K562 (cell line): ENCODE measurements around the gene CNTN5. TPM values are rescaled to one million over a fixed set of nuclear protein-coding genes. Genes with fewer than 3 reads are reported as not detected.

ENCODE experiments used
- EGR1 ChIP-seq: fragments of 450-650 bp; conservative IDR thresholded peaks from 2 replicates; pipeline ENCODE4 v1.6.1; 2017; ENCODE audit warnings: mild to moderate bottlenecking
- KAT7 ChIP-seq: sonication (generic); formaldehyde crosslinking; IDR thresholded peaks from 2 replicates; pipeline ENCODE4 v1.8.0; 2022; ENCODE audit warnings: missing genetic modification reagents, mild to moderate bottlenecking, borderline replicate concordance
- NFE2L1 ChIP-seq: fragments of 450-650 bp; IDR thresholded peaks from 2 replicates; pipeline ENCODE4 v1.6.1; 2016; ENCODE audit warnings: missing genetic modification characterization, low read depth, mild to moderate bottlenecking, missing compliant biosample characterization, moderate library complexity, borderline replicate concordance
- NFIX ChIP-seq: fragments of 250-450 bp; sonication (Bioruptor Pico); IDR thresholded peaks from 2 replicates; pipeline ENCODE4 v1.4.0; 2020; ENCODE audit warnings: low read depth, mild to moderate bottlenecking, moderate library complexity
- U2AF2 ChIP-seq: fragments of 200-400 bp; formaldehyde crosslinking; optimal IDR thresholded peaks from 2 replicates; pipeline ENCODE3; 2017; ENCODE audit warnings: low read depth, mild to moderate bottlenecking, low read length
- ZFX ChIP-seq: sonication (generic); formaldehyde crosslinking; IDR thresholded peaks from 2 replicates; pipeline ENCODE4 v1.8.0; 2022; ENCODE audit warnings: mild to moderate bottlenecking, missing genetic modification reagents, moderate library complexity
- polyA plus RNA-seq, 8 experiments: library from polyadenylated mRNA; depleted of rRNA in 4 of 8; stranded (reverse) in 5 of 8; unstranded in 3 of 8; fragments of >200 nt; fragmentation: Nextera tagmentation in 2 of 8; fragmentation: Illumina TruSeq in 1 of 8; extraction: Ambion mirVana in 2 of 8; extraction: Trizol in 1 of 8; gene quantifications; 2 replicates each; pipeline versions ENCODE4 v1.2.1 to v1.2.3, GENCODE V29; 2011 to 2014; ENCODE audit warnings: inconsistent platforms in 1 of 8, missing spikeins in 1 of 8
- total RNA-seq, 7 experiments: library from RNA; depleted of rRNA in 6 of 7; stranded (reverse); fragments of >200 nt in 6 of 7; fragmentation: Illumina TruSeq in 2 of 7; extraction: Trizol in 2 of 7; gene quantifications; 2 replicates each; pipeline versions ENCODE4 v1.2.1 to v1.2.3, GENCODE V29; 2011 to 2021; ENCODE audit warnings: low replicate concordance in 1 of 7
- TF ChIP-seq, protein P1 (sequence below): fragments of 250-450 bp; sonication (Bioruptor Pico); IDR thresholded peaks from 2 replicates; pipeline ENCODE4 v1.5.0; 2021; ENCODE audit warnings: mild to moderate bottlenecking, moderate library complexity
- TF ChIP-seq, protein P2 (sequence below): fragments of 250-450 bp; sonication (Bioruptor Pico); IDR thresholded peaks from 2 replicates; pipeline ENCODE4 v1.4.0; 2020

CNTN5 gene
- total and polyA plus RNA-seq, 9 of the 15 experiments (the other 6 are each of a cell fraction or from before 2014, with no cell fraction given) = 0.03 TPM; not detected in 8

GRCh38 chr11:100340466-100341319, 1319.9 kb downstream of the CNTN5 start (continued):
- TF ChIP-seq, protein P1, sequence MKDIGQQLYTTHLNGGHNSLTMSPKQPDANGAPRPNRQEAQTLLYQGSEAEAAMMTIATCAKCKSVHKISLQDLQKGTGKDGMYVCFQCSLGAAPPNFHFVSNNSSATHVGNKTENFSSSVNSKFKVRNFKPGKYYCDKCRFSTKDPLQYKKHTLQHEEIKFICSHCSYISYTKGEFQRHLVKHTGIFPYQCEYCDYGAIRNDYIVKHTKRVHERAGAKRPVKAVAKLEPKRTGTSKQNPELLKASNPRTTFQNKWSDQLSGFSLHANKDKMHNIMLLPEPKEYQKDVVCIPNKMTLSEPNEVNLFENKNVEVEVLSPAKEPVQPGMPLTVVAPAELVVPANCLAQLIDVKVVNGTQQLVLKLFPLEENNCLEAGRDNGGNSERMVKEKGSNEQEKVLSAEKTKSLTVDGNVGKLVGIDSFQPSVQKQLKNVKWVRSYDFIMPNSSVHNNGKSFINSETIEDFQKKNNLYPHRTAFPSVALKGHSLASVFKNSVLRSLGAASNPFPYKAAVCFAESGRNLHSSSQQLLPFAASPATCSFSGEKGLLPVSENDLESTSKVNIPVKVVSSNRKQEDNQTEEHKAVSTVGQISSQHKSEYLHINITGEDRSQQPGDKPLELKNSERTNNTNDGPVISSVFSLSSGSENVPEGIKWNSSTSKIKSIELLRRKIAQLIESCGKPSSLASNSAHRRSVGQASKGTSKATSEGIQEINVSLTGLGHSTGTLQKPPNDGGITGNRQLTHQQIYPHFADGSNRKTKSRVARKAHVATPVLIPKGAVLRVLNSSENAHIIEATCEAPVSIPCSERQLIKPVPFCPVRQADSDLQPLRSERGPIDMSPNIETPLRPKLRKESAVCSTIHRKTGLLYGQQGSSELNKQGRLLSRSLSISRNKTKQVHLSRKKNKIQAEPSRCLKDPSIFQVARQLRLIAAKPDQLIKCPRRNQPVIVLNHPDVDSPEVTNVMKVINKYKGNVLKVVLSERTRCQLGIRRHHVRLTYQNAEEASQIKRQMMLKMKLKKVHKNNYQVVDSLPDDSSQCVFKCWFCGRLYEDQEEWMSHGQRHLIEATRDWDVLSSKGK (CRISPR knock-in tag) = no peak
- TF ChIP-seq ZFX (no peak), KAT7 (CRISPR knock-in tag) (no peak), NFE2L1 (tag) (no peak), NFIX (CRISPR knock-in tag) (no peak), EGR1 (no peak), U2AF2 (no peak)
- TF ChIP-seq, protein P2, sequence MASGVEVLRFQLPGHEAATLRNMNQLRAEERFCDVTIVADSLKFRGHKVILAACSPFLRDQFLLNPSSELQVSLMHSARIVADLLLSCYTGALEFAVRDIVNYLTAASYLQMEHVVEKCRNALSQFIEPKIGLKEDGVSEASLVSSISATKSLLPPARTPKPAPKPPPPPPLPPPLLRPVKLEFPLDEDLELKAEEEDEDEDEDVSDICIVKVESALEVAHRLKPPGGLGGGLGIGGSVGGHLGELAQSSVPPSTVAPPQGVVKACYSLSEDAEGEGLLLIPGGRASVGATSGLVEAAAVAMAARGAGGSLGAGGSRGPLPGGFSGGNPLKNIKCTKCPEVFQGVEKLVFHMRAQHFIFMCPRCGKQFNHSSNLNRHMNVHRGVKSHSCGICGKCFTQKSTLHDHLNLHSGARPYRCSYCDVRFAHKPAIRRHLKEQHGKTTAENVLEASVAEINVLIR (CRISPR knock-in tag) = no peak
